HepG2 (cell line): ENCODE data around the gene NFKB2. TPM values are rescaled to one million over a fixed set of nuclear protein-coding genes. Genes with fewer than 3 reads are reported as not detected.

Experiments
- AKNA ChIP-seq: sonication (generic); formaldehyde crosslinking; IDR thresholded peaks from 2 replicates; pipeline ENCODE4 v1.4.0; 2020; ENCODE audit warnings: missing genetic modification reagents, borderline replicate concordance
- BORCS8-MEF2B ChIP-seq: sonication (generic); formaldehyde crosslinking; IDR thresholded peaks from 2 replicates; pipeline ENCODE4 v1.8.0; 2022; ENCODE audit warnings: mild to moderate bottlenecking, missing genetic modification reagents
- FOXA3 ChIP-seq: IDR thresholded peaks from 2 replicates; pipeline ENCODE4 v1.6.1; 2016; ENCODE audit warnings: missing genetic modification reagents, missing compliant biosample characterization
- GABPA ChIP-seq, 2 experiments: IDR thresholded peaks; 2 replicates each; pipeline ENCODE4 v1.6.1; 2011 to 2016; ENCODE audit warnings: low read depth in 2 of 2, low read length in 1 of 2, missing biosample characterization in 1 of 2, missing genetic modification characterization in 1 of 2
- GATAD1 ChIP-seq: IDR thresholded peaks from 2 replicates; pipeline ENCODE4 v1.6.1; 2016; ENCODE audit warnings: missing genetic modification reagents, missing compliant biosample characterization
- HDAC2 ChIP-seq: sonication (generic); formaldehyde crosslinking; IDR thresholded peaks from 2 replicates; pipeline ENCODE4 v1.4.0; 2020; ENCODE audit warnings: missing genetic modification reagents
- MTERF4 ChIP-seq: sonication (generic); formaldehyde crosslinking; IDR thresholded peaks from 2 replicates; pipeline ENCODE4 v1.8.0; 2023; ENCODE audit warnings: mild to moderate bottlenecking, missing genetic modification reagents
- NPAS2 ChIP-seq: sonication (generic); formaldehyde crosslinking; IDR thresholded peaks from 2 replicates; pipeline ENCODE4 v1.8.0; 2022; ENCODE audit warnings: mild to moderate bottlenecking, missing genetic modification reagents, borderline replicate concordance
- PBX2 ChIP-seq: IDR thresholded peaks from 2 replicates; pipeline ENCODE4 v1.6.1; 2016; ENCODE audit warnings: control low read depth
- POGZ ChIP-seq: sonication (generic); formaldehyde crosslinking; IDR thresholded peaks from 2 replicates; pipeline ENCODE4 v1.4.0; 2020; ENCODE audit warnings: mild to moderate bottlenecking, missing genetic modification reagents
- REPIN1 ChIP-seq: sonication (generic); formaldehyde crosslinking; IDR thresholded peaks from 2 replicates; pipeline ENCODE4 v1.8.0; 2022; ENCODE audit warnings: missing genetic modification reagents, low read depth, mild to moderate bottlenecking, borderline replicate concordance
- SATB2 ChIP-seq: sonication (generic); formaldehyde crosslinking; IDR thresholded peaks from 2 replicates; pipeline ENCODE4 v1.5.0; 2020; ENCODE audit warnings: missing genetic modification reagents
- SNAPC2 ChIP-seq: sonication (generic); formaldehyde crosslinking; IDR thresholded peaks from 2 replicates; pipeline ENCODE4 v1.8.1; 2022; ENCODE audit warnings: mild to moderate bottlenecking, missing genetic modification reagents
- SRF ChIP-seq: IDR thresholded peaks from 2 replicates; pipeline ENCODE4 v1.6.1; 2011; ENCODE audit warnings: mild to moderate bottlenecking, low read depth, low read length, moderate library complexity
- TBX2 ChIP-seq: sonication (generic); formaldehyde crosslinking; IDR thresholded peaks from 2 replicates; pipeline ENCODE4 v1.5.0; 2020; ENCODE audit warnings: missing genetic modification reagents, mild to moderate bottlenecking, borderline replicate concordance
- TBX3 ChIP-seq: fragments of 450-650 bp; IDR thresholded peaks from 2 replicates; pipeline ENCODE4 v1.6.1; 2017; ENCODE audit warnings: antibody characterized with exemption, mild to moderate bottlenecking, inconsistent platforms, borderline replicate concordance
- ZNF225 ChIP-seq: sonication (generic); formaldehyde crosslinking; IDR thresholded peaks from 2 replicates; pipeline ENCODE4 v1.4.0; 2020; ENCODE audit warnings: mild to moderate bottlenecking, missing genetic modification reagents
- ZNF468 ChIP-seq: sonication (generic); formaldehyde crosslinking; IDR thresholded peaks from 2 replicates; pipeline ENCODE4 v1.8.0; 2022; ENCODE audit warnings: mild to moderate bottlenecking, moderate library complexity, missing genetic modification reagents
- ZNF546 ChIP-seq: sonication (generic); formaldehyde crosslinking; conservative IDR thresholded peaks from 2 replicates; pipeline ENCODE4 v1.8.1; 2023; ENCODE audit warnings: mild to moderate bottlenecking, missing genetic modification reagents
- ZNF766 ChIP-seq: sonication (generic); formaldehyde crosslinking; IDR thresholded peaks from 2 replicates; pipeline ENCODE4 v1.5.0; 2020; ENCODE audit warnings: missing genetic modification reagents, borderline replicate concordance
- ZNF816 ChIP-seq: sonication (generic); formaldehyde crosslinking; IDR thresholded peaks from 2 replicates; pipeline ENCODE4 v1.8.0; 2022; ENCODE audit warnings: missing genetic modification reagents, mild to moderate bottlenecking, borderline replicate concordance
- ZNF850 ChIP-seq: sonication (generic); formaldehyde crosslinking; conservative IDR thresholded peaks from 2 replicates; pipeline ENCODE4 v1.9.0; 2021; ENCODE audit warnings: mild to moderate bottlenecking, missing genetic modification reagents
- ZSCAN21 ChIP-seq: sonication (generic); formaldehyde crosslinking; IDR thresholded peaks from 2 replicates; pipeline ENCODE4 v1.8.0; 2022; ENCODE audit warnings: mild to moderate bottlenecking, missing genetic modification reagents, moderate library complexity, borderline replicate concordance
- polyA plus RNA-seq, 8 experiments: library from polyadenylated mRNA; depleted of rRNA in 3 of 8; stranded (reverse) in 7 of 8; unstranded in 1 of 8; fragments of >200 nt; fragmentation: Illumina TruSeq in 4 of 8; extraction: Trizol in 4 of 8; gene quantifications; 2 replicates each; pipeline versions ENCODE4 v1.2.1 to v1.2.3, GENCODE V29; 2011 to 2016; ENCODE audit warnings: low read depth in 4 of 8, missing spikeins in 1 of 8, mixed read lengths in 1 of 8; ENCODE audit not compliant: insufficient read depth in 1 of 8
- total RNA-seq, 5 experiments: library from RNA; depleted of rRNA; stranded (reverse); fragments of >200 nt; fragmentation: Illumina TruSeq; extraction: Trizol; gene quantifications; 2 replicates each; pipeline ENCODE4 v1.2.3, GENCODE V29; 2016; ENCODE audit warnings: low read depth in 1 of 5

Gene NFKB2
- total and polyA plus RNA-seq, 2 of the 13 experiments (the other 11 are each of a cell fraction or from before 2014, with no cell fraction given): 7.7 to 12.5 TPM

- peak; percentile 78; the same call in 1 of the 2 replicates for TF ChIP-seq BORCS8-MEF2B (CRISPR knock-in tag)
- TF ChIP-seq ZNF225 (CRISPR knock-in tag): peak; percentile 18
- peak; percentile 93 for TF ChIP-seq HDAC2 (CRISPR knock-in tag)
- TF ChIP-seq FOXA3: no peak; the same call in none of the 2 replicates
- 0 out of 2 replicates have a peak, but pooled peaks have one; percentile 69 for TF ChIP-seq NPAS2 (CRISPR knock-in tag)
- peak; percentile 23; the same call in 1 of the 2 replicates for TF ChIP-seq ZNF546 (CRISPR knock-in tag)
- no peak for TF ChIP-seq GABPA (IDR thresholded peaks at IDR 0.05; ENCODE audit: low read depth, low read length)
- TF ChIP-seq GABPA (CRISPR knock-in tag; IDR thresholded peaks at IDR 0.05; ENCODE audit: low read depth): peak; percentile 93
- TF ChIP-seq ZNF850 (CRISPR knock-in tag): no peak
- TF ChIP-seq SRF: peak; percentile 87
- peak; percentile 64 for TF ChIP-seq PBX2 (CRISPR knock-in tag)
- peak; percentile 81; the same call in 1 of the 2 replicates for TF ChIP-seq ZSCAN21 (CRISPR knock-in tag)
- TF ChIP-seq SNAPC2 (CRISPR knock-in tag): peak; percentile 56; the same call in 1 of the 2 replicates
- peak; percentile 86 for TF ChIP-seq REPIN1 (CRISPR knock-in tag)
- no peak for TF ChIP-seq TBX3
- 0 out of 2 replicates have a peak, but pooled peaks have one; percentile 77 for TF ChIP-seq TBX2
- no peak for TF ChIP-seq ZNF816
- TF ChIP-seq MTERF4 (CRISPR knock-in tag): peak; percentile 62; the same call in 1 of the 2 replicates
- TF ChIP-seq ZNF766: peak; percentile 41; the same call in 1 of the 2 replicates
- TF ChIP-seq POGZ (CRISPR knock-in tag): peak; percentile 91
- TF ChIP-seq AKNA (CRISPR knock-in tag): 0 out of 2 replicates have a peak, but pooled peaks have one; percentile 26
- TF ChIP-seq ZNF468 (CRISPR knock-in tag): 0 out of 2 replicates have a peak, but pooled peaks have one; percentile 60
- TF ChIP-seq SATB2 (CRISPR knock-in tag): no peak
- TF ChIP-seq GATAD1: peak; percentile 98
These were observed 25.4 kb downstream of the NFKB2 start, which contains the start of gene FBXL15 (continued) for GRCh38 chr10:102420714-102421506.
